Right cardiac atrium (tissue), 5 donors: Measurements from ENCODE around the gene ELMO1. TPM values are rescaled to one million over a fixed set of nuclear protein-coding genes. Genes with fewer than 3 reads are reported as not detected.
A peak's percentile ranks its signal among the peaks of the same experiment; 100 is the strongest.

Experiments
- ATAC-seq, 2 donors: fragments of 200-7000 bp; cut with Tn5 transposase; one replicate each; pipeline versions ENCODE4 v1.8.0 to v1.9.1; 2020; ENCODE audit warnings: moderate library complexity in 2 of 2, mild to moderate bottlenecking in 1 of 2
- DNase-seq, 3 donors: peaks; one replicate each; pipeline ENCODE4 v3.0.0-alpha.2; 2020
- H3K27ac ChIP-seq: one replicate; pipeline ENCODE4 v1.5.1; 2013; ENCODE audit warnings: mild to moderate bottlenecking, low read length, control low read depth, moderate library complexity
- H3K27me3 ChIP-seq: one replicate; pipeline ENCODE4 v1.6.1; 2013; ENCODE audit not compliant: control insufficient read depth, insufficient read depth
- H3K4me1 ChIP-seq: one replicate; pipeline ENCODE4 v1.6.1; 2013; ENCODE audit warnings: low read length; ENCODE audit not compliant: control insufficient read depth, insufficient read depth
- H3K4me3 ChIP-seq: one replicate; pipeline ENCODE4 v1.5.1; 2013; ENCODE audit warnings: low read length, control low read depth
- H3K9me3 ChIP-seq: one replicate; pipeline ENCODE4 v1.6.1; 2013; ENCODE audit warnings: low read length; ENCODE audit not compliant: control insufficient read depth
- WGBS: extraction: QIAGEN DNeasy Blood & Tissue Kit; methylation state at CpG from one replicate; pipeline ENCODE4 v1.1.7; 2013; 5-methylcytosine and 5-hydroxymethylcytosine counted together
- intact Hi-C, 4 donors: fragments of 100-400 bp; cut with DNase I; formaldehyde crosslinking; loops; one replicate each; pipeline versions ENCODE4 v1.11.0 to v1.14.0; 2022 to 2023
- polyA plus RNA-seq: library from polyadenylated mRNA; stranded (reverse); fragments of 200-250 nt; gene quantifications from one replicate; pipeline ENCODE4 v1.2.3, GENCODE V29; 2013
- total RNA-seq, 4 donors: library from RNA; stranded (reverse); fragmentation: NEBNext Ultra II Directional; extraction: Animal tissue kit (Norgen Biotek cat#: 25700); gene quantifications; one replicate each; pipeline ENCODE4 v1.2.1, GENCODE V29; 2021
- donor health status: healthy with polysubstance abuse.
- donor health status: DM: no; HTN: yes; CAD: no.
- donor health status: DM: no; HTN: no; CAD: no.
- donor health status: DM: no; HTN: yes; CAD: no; lungs with severe emphysema.
- donor health status: DM: yes; HTN: yes; CAD: no.

The ELMO1 gene
- total and polyA plus RNA-seq, 5 donors, result 11.8 to 20.8 (median 18.8) TPM

GRCh38 chr7:36956814-36957213, 491.9 kb downstream of the ELMO1 start:
- Histone ChIP-seq H3K9me3 (no peaks in the 10 kb centered on the region), H3K4me1 (no peaks in the 10 kb centered on the region)
- ATAC-seq, result no peak

GRCh38 chr7:36955456-36956129, 493.1 kb downstream of the ELMO1 start:
- no peak for ATAC-seq
- DNase-seq, result no peak
- no peaks in the 10 kb centered on the region for H3K9me3 ChIP-seq
- no peak overlapping the region for H3K4me3 ChIP-seq
- no peak overlapping the region for H3K27ac ChIP-seq
- 92% methylated on average over 3 of the region's 3 CpGs for WGBS
- H3K4me1 ChIP-seq, result no peaks in the 10 kb centered on the region
- no peaks in the 10 kb centered on the region for H3K27me3 ChIP-seq
- intact Hi-C loops, result no loop called here

More at GRCh38 chr7:36956814-36957213, 491.9 kb downstream of the ELMO1 start:
- Histone ChIP-seq H3K27ac (no peak overlapping the region), H3K4me3 (no peak overlapping the region), H3K27me3 (no peaks in the 10 kb centered on the region)
- 94% methylated on average over 6 of the region's 6 CpGs for WGBS
- DNase-seq, result no peak
- intact Hi-C loops, result no loop called here

DNA sequence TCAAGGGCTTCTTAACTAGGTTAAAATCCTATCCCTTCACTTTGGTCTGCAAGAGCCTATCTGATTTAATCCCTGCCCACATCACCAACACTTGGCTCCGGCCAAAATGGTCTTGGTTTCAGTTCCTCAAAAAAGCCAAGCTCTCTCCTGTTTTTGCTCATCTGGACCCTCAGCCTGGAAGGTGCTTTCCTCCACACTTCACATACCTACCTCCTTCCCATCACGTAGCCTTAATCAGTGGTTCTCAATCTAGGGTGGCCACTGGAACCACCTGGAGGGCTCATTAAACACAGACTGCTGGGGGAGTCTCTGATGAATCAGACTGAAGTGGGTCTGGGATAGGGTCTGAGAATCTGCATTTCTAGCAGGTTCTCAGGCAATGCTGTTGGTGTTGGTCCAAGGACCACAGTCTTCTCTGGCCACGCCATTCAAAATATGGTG, 497.4 kb downstream of the ELMO1 start:
- Histone ChIP-seq H3K4me3 (no peak overlapping the region), H3K27me3 (no peaks in the 10 kb centered on the region), H3K4me1 (peaks cover 5% of the 10 kb centered on the region), H3K9me3 (no peaks in the 10 kb centered on the region), H3K27ac (no peak overlapping the region)
- intact Hi-C loops, result no loop called here
- 94% methylated on average over 3 of the region's 3 CpGs for WGBS
- DNase-seq, result no peak
- ATAC-seq, result no peak

DNA sequence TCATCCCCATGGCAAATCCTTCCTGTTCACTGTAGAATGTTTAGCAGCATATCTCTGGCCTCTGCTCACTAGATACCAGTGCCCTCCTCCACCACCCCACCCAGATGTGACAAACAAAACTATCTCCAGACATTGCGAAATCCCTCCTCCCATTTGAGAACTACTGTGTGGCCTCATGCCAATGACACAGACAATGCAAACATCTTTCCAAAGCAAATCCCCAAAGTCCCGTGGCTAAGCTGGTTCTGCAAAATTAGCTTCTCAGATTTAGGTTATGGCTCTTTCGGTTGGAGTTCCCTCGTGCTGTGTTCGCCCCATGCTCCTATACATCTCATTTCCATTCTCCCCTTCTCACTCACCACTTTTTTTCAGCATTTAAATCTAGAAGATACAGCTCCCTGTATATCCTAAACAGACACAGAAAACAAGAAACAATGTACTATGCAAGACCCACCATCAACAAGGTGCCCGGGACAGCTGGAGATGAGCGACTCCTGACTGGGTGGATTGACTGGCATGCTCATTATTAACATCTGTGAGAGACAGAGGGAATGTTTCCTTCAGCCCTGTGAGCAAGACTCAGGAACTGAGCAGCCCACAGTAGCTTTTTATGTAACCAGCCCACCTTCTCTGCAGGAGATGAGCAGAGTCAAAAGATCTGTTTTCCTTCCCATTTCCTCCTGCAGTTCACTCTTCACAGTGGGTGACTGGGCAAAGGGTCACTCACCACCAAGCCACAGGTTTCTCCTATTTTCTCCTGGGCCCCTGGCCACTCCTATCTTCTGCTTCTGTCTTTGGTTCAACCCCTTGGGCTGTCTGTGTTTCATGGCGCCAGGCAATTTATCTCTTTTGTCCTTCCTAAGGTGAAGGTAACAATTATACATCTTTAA, 498.7 kb downstream of the ELMO1 start:
- H3K9me3 ChIP-seq, result no peaks in the 10 kb centered on the region
- H3K4me1 ChIP-seq, result peaks cover 5% of the 10 kb centered on the region
- H3K4me3 ChIP-seq, result no peak overlapping the region
- DNase-seq (peak in 1 of 3 donors; percentile 55), ATAC-seq (peak; percentile 40 to 56)
- no peaks in the 10 kb centered on the region for H3K27me3 ChIP-seq
- no peak overlapping the region for H3K27ac ChIP-seq
- WGBS, result 72% methylated on average over 8 of the region's 8 CpGs
- intact Hi-C loops, result no loop called here

DNA sequence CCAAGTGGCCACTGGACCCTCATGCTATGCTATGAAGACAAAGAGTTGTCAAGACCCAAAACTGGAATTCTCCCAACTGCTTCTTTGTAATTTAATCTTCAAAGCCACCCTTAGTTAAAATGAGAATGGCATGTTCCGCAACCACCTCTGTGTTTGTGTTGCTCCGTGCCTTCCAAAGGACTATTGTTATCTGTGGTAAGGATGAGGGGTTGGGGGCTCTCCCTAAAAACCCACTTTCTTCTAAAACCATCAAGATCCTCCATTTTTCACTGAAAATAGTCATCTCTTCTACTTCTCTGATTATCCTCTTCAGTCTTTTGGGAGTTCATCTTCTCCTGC, 502.3 kb downstream of the ELMO1 start:
- H3K27ac ChIP-seq, result no peak overlapping the region
- intact Hi-C loops, result no loop called here
- WGBS, result 78% methylated on average over 2 of the region's 2 CpGs

DNA sequence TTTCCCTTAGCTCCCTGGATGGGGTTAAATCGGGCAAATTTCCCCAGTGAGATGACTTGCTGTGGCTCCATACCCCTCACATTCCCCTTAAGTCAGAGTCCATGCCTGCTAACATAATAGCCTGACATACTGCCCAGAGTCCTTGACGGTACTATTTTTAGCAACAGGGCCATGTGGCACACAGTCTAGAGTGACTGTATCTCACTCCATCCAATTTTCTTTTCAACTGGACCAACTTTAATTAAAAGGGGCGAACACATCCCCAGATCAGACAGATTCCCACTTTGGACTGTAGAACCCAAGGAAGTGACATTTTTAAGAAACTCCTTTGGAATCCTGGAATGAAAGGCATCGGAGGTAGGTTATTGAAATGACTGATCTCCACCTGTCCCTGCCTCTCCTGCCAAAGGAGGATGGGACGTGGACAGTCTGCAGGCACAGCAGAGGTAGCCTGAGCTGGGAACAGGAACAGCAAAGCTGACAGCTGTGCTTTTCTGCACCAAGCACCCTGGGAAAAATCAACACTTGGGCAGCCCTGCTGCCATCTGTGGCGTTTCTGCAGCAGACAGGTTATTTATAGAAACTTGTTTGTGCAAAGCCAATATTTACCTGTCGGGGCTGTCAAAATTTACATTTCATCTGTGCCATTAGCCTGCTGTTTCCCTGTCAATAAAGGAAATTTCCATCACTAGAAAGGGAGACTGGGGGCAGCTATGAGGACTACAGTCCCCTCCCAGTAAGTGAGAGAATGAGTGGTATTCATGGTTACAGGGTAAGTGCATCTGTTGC, 502.9 kb downstream of the ELMO1 start:
- intact Hi-C loops, result no loop called here
- 64% methylated on average over 7 of the region's 7 CpGs for WGBS
- DNase-seq (no peak), ATAC-seq (peak; percentile 74 to 83)
- H3K27ac ChIP-seq, result no peak overlapping the region
- H3K4me1 ChIP-seq, result peaks cover 5% of the 10 kb centered on the region
- no peak overlapping the region for H3K4me3 ChIP-seq
- H3K9me3 ChIP-seq, result no peaks in the 10 kb centered on the region
- H3K27me3 ChIP-seq, result no peaks in the 10 kb centered on the region

More for the DNA sequence above, 502.3 kb downstream of the ELMO1 start:
- ATAC-seq (no peak), DNase-seq (no peak)
- H3K4me1 ChIP-seq, result peaks cover 5% of the 10 kb centered on the region
- H3K9me3 ChIP-seq, result no peaks in the 10 kb centered on the region
- no peak overlapping the region for H3K4me3 ChIP-seq
- no peaks in the 10 kb centered on the region for H3K27me3 ChIP-seq

DNA sequence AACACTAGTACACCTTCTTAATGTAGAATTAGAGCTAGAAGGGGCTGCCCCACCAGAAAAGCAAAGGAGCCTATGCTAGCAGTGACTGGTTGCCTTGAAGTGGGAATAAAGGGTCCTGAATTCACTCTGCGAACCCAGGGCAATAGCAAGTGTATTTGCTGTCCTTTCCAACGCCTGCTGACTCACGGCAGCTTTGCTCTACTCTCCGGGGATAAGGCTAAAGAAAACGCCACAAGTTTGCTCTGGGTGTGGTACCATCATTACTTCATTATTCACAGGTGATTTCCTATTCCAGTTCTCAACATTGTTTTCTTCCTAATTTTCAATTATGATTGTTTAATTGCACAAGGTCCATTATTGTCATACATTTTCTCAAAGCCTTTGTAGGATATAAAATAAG, 503.8 kb downstream of the ELMO1 start:
- no peak for DNase-seq
- ATAC-seq, result no peak
- no peaks in the 10 kb centered on the region for H3K9me3 ChIP-seq
- no peak overlapping the region for H3K4me3 ChIP-seq
- intact Hi-C loops, result no loop called here
- no peaks in the 10 kb centered on the region for H3K27me3 ChIP-seq
- WGBS, result 84% methylated on average over 5 of the region's 5 CpGs
- H3K4me1 ChIP-seq, result peaks cover 3% of the 10 kb centered on the region
- no peak overlapping the region for H3K27ac ChIP-seq

DNA sequence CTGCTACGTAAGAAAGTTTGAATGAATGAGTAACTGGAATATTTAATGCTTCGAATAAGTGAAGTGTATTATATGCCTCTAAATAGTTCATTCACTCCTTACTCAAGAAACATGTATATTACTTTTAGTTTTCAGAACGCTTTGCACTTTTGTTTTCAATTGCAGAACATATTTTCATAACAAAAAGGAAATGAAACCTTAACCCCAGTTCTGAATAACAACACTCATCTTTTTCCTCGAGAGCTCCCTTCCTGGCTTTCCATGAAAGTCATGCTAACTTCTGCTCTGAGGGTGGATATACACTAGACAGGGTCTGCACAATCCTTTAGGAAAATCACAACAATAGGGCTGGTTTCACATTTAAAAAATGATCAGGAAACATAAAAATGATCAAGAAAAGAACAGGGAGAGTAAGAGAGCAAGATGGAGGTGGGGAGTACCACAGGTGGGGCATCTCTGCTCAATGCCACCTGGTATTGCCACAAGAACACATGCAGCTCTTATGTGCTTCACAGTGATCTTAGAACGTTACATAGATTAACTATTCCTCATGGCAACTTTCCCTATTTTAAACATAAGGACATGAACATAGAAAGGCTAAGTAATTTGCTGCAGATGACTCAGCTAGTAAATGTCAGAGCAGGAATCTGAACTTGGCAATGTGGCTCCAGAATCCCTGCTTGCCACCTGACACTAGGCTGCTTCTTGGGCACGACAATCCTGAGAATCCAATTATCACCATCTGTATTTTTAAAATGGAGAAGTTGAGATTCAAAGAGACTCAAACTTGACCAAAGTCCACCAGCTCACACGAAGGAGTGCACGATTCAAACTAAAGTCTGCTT, 504.9 kb downstream of the ELMO1 start:
- no peaks in the 10 kb centered on the region for H3K4me1 ChIP-seq
- WGBS, result 78% methylated on average over 8 of the region's 8 CpGs
- DNase-seq (no peak), ATAC-seq (no peak)
- no peak overlapping the region for H3K4me3 ChIP-seq
- no peaks in the 10 kb centered on the region for H3K27me3 ChIP-seq
- no peak overlapping the region for H3K27ac ChIP-seq
- no peaks in the 10 kb centered on the region for H3K9me3 ChIP-seq
- intact Hi-C loops, result no loop called here

DNA sequence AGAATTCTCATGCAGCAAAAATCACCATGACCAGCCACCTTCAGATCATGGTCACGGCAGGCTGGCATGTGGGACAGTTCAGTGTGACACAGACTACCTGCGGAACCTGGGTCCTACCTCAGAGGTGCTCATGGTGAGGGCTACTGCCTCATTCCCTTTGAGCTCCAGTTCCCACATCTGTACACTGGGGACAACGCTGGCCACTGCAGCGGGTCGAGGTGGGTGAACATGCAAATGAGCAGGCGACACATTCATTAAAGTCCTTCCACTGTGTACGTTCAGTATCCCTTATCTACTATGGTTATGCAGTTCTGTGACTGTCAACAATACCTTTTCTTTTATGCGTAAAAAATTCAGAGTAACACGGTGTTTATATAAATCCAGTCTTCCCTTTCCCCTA, 505.7 kb downstream of the ELMO1 start:
- no peak for ATAC-seq
- intact Hi-C loops, result no loop called here
- H3K27ac ChIP-seq, result no peak overlapping the region
- no peak for DNase-seq
- H3K27me3 ChIP-seq, result no peaks in the 10 kb centered on the region
- 89% methylated on average over 9 of the region's 9 CpGs for WGBS
- H3K4me3 ChIP-seq, result no peak overlapping the region
- H3K4me1 ChIP-seq, result no peaks in the 10 kb centered on the region
- peaks cover under 1% of the 10 kb centered on the region for H3K9me3 ChIP-seq

DNA sequence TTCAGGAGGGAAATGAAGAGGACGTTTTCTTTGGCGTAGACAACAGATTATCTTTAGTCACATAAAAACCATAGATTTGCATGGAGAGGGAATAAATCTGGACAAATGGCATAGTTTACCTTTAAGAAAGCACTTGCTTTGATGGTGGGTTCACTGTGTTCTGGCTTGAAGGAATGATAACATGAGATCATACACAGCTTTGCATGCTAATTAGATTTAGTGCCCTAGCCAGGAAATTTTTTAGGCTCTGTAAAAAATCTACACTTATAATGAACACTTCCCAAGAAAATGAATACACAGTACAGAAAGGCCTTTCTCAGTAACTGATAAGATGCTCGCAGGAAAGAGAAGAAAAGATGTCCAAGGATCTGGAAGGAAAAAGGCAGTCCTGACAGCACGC, 506.1 kb downstream of the ELMO1 start:
- Histone ChIP-seq H3K27ac (no peak overlapping the region), H3K9me3 (peaks cover 3% of the 10 kb centered on the region)
- 61% methylated on average over 4 of the region's 4 CpGs for WGBS

More for the DNA sequence above, 506.1 kb downstream of the ELMO1 start:
- Histone ChIP-seq H3K4me1 (no peaks in the 10 kb centered on the region), H3K27me3 (no peaks in the 10 kb centered on the region), H3K4me3 (no peak overlapping the region)
- intact Hi-C loops, result no loop called here
- no peak for DNase-seq
- no peak for ATAC-seq
